GM23338 (cell line): ENCODE measurements around the gene USP30. TPM values are rescaled to one million over a fixed set of nuclear protein-coding genes. Genes with fewer than 3 reads are reported as not detected.
A peak's percentile ranks its signal among the peaks of the same experiment; 100 is the strongest.

ENCODE experiments used
- ATAC-seq: fragments of 200-7000 bp; cut with Tn5 transposase; 3 replicates; pipeline ENCODE4 v1.9.1; 2020
- DNase-seq: peaks from one replicate; pipeline ENCODE4 v3.0.0-alpha.2; 2015; ENCODE audit warnings: low spot score
- H2AFZ ChIP-seq: fragments of 200-600 bp; sonication (generic); 2 replicates; pipeline ENCODE4 v1.8.0; 2016; ENCODE audit warnings: antibody characterized with exemption, mild to moderate bottlenecking, moderate library complexity
- H3F3A ChIP-seq: fragments of 200-600 bp; sonication (generic); replicated peaks from 2 replicates; pipeline ENCODE4 v1.8.0; 2017; ENCODE audit warnings: antibody characterized with exemption, mixed run types, low read depth
- H3K27ac ChIP-seq: fragments of 200-600 bp; sonication (generic); 2 replicates; pipeline ENCODE4 v1.6.1; 2016; ENCODE audit warnings: low read depth
- H3K27me3 ChIP-seq: fragments of 200-600 bp; sonication (generic); 2 replicates; pipeline ENCODE4 v1.8.0; 2016; ENCODE audit warnings: mild to moderate bottlenecking, mixed run types, moderate library complexity; ENCODE audit not compliant: insufficient read depth
- H3K36me3 ChIP-seq: fragments of 200-600 bp; sonication (generic); 2 replicates; pipeline ENCODE4 v1.8.0; 2016; ENCODE audit warnings: mild to moderate bottlenecking; ENCODE audit not compliant: insufficient read depth
- H3K4me1 ChIP-seq: fragments of 200-600 bp; sonication (generic); 2 replicates; pipeline ENCODE4 v1.8.0; 2016; ENCODE audit warnings: mild to moderate bottlenecking, moderate library complexity; ENCODE audit not compliant: insufficient read depth
- H3K4me2 ChIP-seq: fragments of 200-600 bp; sonication (generic); 2 replicates; pipeline ENCODE4 v1.7.1; 2017; ENCODE audit warnings: mixed run types
- H3K4me3 ChIP-seq: fragments of 200-600 bp; sonication (generic); 2 replicates; pipeline ENCODE4 v1.6.1; 2016; ENCODE audit warnings: mixed run types
- H3K79me2 ChIP-seq: fragments of 200-600 bp; sonication (generic); replicated peaks from 2 replicates; pipeline ENCODE4 v1.8.0; 2017; ENCODE audit warnings: mild to moderate bottlenecking; ENCODE audit not compliant: insufficient read depth
- H3K9me2 ChIP-seq: fragments of 200-600 bp; sonication (generic); 2 replicates; pipeline ENCODE4 v1.8.0; 2017; ENCODE audit not compliant: insufficient read depth
- H4K20me1 ChIP-seq: fragments of 200-600 bp; sonication (generic); replicated peaks from 2 replicates; pipeline ENCODE4 v1.8.0; 2017; ENCODE audit warnings: mild to moderate bottlenecking; ENCODE audit not compliant: insufficient read depth
- H3K27ac Mint-ChIP-seq: 2 replicates; pipeline ENCODE4 v1.8.0; 2020; ENCODE audit warnings: inconsistent platforms, mild to moderate bottlenecking, moderate library complexity, mixed read lengths
- H3K27me3 Mint-ChIP-seq: 3 replicates; pipeline ENCODE4 v1.8.0; 2022; ENCODE audit warnings: low read depth, mild to moderate bottlenecking, moderate library complexity, mixed read lengths, inconsistent platforms; ENCODE audit not compliant: insufficient read depth, poor library complexity
- H3K36me3 Mint-ChIP-seq: 3 replicates; pipeline ENCODE4 v1.8.0; 2021; ENCODE audit warnings: low read depth, mild to moderate bottlenecking, inconsistent platforms, moderate library complexity, mixed read lengths
- H3K4me1 Mint-ChIP-seq: 3 replicates; pipeline ENCODE4 v1.8.0; 2020; ENCODE audit warnings: mild to moderate bottlenecking, inconsistent platforms, mixed read lengths
- H3K4me3 Mint-ChIP-seq: 3 replicates; pipeline ENCODE4 v1.8.0; 2021; ENCODE audit warnings: moderate library complexity, mild to moderate bottlenecking, inconsistent platforms, mixed read lengths
- H3K9me3 Mint-ChIP-seq: 3 replicates; pipeline ENCODE4 v1.8.0; 2020; ENCODE audit warnings: moderate library complexity, mild to moderate bottlenecking, inconsistent platforms, mixed read lengths
- EZH2phosphoT487 ChIP-seq: fragments of 200-600 bp; sonication (generic); IDR thresholded peaks from one replicate; pipeline ENCODE4 v1.8.1; 2018; ENCODE audit warnings: antibody characterized with exemption; ENCODE audit not compliant: unreplicated experiment
- STAT1 ChIP-seq: IDR thresholded peaks from one replicate; pipeline ENCODE4 v1.6.1; 2016; ENCODE audit warnings: antibody characterized with exemption; ENCODE audit not compliant: unreplicated experiment
- ZNF114 ChIP-seq: fragments of 250-450 bp; sonication (Bioruptor Pico); IDR thresholded peaks from 2 replicates; pipeline ENCODE4 v1.5.0; 2020; ENCODE audit warnings: mild to moderate bottlenecking, moderate library complexity
- polyA plus RNA-seq: library from polyadenylated mRNA; unstranded; fragments of >200 nt; fragmentation: Nextera tagmentation; extraction: Ambion mirVana; gene quantifications from 2 replicates; pipeline ENCODE4 v1.2.1, GENCODE V29; 2016
- total RNA-seq: library from RNA; depleted of rRNA; stranded (reverse); fragments of >200 nt; shearing (Covaris generic); gene quantifications from 2 replicates; pipeline ENCODE4 v1.2.3, GENCODE V29; 2014
- TF ChIP-seq, protein P1 (sequence below): fragments of 250-450 bp; sonication (Bioruptor Pico); IDR thresholded peaks from 2 replicates; pipeline ENCODE4 v1.5.0; 2020; ENCODE audit warnings: mild to moderate bottlenecking, moderate library complexity
- TF ChIP-seq, protein P2 (sequence below): IDR thresholded peaks from 2 replicates; pipeline ENCODE4 v1.6.1; 2016; ENCODE audit warnings: antibody characterized with exemption
- TF ChIP-seq, protein P3 (sequence below), 2 experiments: fragments of 200-600 bp in 1 of 2; sonication (generic) in 1 of 2; conservative IDR thresholded peaks; 2 replicates each; pipeline versions ENCODE4 v1.5.1 to v1.6.1; 2016 to 2017; ENCODE audit warnings: antibody characterized with exemption in 2 of 2, low read depth in 2 of 2, mild to moderate bottlenecking in 2 of 2, moderate library complexity in 1 of 2
- TF ChIP-seq, protein P4 (sequence below): IDR thresholded peaks from one replicate; pipeline ENCODE4 v1.6.1; 2018; ENCODE audit warnings: antibody characterized with exemption; ENCODE audit not compliant: unreplicated experiment

USP30 gene
- total and polyA plus RNA-seq, 2 experiments from 2014 or later = 2.9 to 6.1 TPM

DNA sequence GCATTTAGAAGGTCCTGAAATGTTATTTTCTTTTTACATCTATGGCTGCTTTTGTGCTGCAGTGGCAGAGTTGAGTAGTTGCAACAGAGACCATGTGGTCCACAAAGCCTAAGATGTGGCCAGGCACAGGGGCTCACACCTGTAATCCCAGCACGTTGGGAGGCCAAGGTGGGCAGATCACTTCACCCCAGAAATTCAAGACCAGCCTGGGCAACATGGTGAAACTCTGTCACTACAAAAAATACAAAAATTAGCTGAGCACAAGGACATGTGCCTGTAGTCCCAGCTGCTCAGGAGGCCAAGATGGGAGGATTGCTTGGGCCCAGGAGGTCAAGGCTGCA is 13.4 kb downstream of the USP30 start (continued):
- TF ChIP-seq, protein P1, sequence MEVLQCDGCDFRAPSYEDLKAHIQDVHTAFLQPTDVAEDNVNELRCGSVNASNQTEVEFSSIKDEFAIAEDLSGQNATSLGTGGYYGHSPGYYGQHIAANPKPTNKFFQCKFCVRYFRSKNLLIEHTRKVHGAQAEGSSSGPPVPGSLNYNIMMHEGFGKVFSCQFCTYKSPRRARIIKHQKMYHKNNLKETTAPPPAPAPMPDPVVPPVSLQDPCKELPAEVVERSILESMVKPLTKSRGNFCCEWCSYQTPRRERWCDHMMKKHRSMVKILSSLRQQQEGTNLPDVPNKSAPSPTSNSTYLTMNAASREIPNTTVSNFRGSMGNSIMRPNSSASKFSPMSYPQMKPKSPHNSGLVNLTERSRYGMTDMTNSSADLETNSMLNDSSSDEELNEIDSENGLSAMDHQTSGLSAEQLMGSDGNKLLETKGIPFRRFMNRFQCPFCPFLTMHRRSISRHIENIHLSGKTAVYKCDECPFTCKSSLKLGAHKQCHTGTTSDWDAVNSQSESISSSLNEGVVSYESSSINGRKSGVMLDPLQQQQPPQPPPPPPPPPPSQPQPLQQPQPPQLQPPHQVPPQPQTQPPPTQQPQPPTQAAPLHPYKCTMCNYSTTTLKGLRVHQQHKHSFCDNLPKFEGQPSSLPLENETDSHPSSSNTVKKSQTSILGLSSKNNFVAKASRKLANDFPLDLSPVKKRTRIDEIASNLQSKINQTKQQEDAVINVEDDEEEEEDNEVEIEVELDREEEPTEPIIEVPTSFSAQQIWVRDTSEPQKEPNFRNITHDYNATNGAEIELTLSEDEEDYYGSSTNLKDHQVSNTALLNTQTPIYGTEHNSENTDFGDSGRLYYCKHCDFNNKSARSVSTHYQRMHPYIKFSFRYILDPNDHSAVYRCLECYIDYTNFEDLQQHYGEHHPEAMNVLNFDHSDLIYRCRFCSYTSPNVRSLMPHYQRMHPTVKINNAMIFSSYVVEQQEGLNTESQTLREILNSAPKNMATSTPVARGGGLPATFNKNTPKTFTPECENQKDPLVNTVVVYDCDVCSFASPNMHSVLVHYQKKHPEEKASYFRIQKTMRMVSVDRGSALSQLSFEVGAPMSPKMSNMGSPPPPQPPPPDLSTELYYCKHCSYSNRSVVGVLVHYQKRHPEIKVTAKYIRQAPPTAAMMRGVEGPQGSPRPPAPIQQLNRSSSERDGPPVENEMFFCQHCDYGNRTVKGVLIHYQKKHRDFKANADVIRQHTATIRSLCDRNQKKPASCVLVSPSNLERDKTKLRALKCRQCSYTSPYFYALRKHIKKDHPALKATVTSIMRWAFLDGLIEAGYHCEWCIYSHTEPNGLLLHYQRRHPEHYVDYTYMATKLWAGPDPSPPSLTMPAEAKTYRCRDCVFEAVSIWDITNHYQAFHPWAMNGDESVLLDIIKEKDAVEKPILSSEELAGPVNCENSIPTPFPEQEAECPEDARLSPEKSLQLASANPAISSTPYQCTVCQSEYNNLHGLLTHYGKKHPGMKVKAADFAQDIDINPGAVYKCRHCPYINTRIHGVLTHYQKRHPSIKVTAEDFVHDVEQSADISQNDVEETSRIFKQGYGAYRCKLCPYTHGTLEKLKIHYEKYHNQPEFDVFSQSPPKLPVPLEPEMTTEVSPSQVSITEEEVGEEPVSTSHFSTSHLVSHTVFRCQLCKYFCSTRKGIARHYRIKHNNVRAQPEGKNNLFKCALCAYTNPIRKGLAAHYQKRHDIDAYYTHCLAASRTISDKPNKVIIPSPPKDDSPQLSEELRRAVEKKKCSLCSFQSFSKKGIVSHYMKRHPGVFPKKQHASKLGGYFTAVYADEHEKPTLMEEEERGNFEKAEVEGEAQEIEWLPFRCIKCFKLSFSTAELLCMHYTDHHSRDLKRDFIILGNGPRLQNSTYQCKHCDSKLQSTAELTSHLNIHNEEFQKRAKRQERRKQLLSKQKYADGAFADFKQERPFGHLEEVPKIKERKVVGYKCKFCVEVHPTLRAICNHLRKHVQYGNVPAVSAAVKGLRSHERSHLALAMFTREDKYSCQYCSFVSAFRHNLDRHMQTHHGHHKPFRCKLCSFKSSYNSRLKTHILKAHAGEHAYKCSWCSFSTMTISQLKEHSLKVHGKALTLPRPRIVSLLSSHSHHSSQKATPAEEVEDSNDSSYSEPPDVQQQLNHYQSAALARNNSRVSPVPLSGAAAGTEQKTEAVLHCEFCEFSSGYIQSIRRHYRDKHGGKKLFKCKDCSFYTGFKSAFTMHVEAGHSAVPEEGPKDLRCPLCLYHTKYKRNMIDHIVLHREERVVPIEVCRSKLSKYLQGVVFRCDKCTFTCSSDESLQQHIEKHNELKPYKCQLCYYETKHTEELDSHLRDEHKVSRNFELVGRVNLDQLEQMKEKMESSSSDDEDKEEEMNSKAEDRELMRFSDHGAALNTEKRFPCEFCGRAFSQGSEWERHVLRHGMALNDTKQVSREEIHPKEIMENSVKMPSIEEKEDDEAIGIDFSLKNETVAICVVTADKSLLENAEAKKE (CRISPR knock-in tag) = no peak
- TF ChIP-seq, protein P2, sequence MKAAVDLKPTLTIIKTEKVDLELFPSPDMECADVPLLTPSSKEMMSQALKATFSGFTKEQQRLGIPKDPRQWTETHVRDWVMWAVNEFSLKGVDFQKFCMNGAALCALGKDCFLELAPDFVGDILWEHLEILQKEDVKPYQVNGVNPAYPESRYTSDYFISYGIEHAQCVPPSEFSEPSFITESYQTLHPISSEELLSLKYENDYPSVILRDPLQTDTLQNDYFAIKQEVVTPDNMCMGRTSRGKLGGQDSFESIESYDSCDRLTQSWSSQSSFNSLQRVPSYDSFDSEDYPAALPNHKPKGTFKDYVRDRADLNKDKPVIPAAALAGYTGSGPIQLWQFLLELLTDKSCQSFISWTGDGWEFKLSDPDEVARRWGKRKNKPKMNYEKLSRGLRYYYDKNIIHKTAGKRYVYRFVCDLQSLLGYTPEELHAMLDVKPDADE = no peak
- TF ChIP-seq EZH2phosphoT487 (no peak), ZNF114 (CRISPR knock-in tag) (no peak), STAT1 (no peak)

DNA sequence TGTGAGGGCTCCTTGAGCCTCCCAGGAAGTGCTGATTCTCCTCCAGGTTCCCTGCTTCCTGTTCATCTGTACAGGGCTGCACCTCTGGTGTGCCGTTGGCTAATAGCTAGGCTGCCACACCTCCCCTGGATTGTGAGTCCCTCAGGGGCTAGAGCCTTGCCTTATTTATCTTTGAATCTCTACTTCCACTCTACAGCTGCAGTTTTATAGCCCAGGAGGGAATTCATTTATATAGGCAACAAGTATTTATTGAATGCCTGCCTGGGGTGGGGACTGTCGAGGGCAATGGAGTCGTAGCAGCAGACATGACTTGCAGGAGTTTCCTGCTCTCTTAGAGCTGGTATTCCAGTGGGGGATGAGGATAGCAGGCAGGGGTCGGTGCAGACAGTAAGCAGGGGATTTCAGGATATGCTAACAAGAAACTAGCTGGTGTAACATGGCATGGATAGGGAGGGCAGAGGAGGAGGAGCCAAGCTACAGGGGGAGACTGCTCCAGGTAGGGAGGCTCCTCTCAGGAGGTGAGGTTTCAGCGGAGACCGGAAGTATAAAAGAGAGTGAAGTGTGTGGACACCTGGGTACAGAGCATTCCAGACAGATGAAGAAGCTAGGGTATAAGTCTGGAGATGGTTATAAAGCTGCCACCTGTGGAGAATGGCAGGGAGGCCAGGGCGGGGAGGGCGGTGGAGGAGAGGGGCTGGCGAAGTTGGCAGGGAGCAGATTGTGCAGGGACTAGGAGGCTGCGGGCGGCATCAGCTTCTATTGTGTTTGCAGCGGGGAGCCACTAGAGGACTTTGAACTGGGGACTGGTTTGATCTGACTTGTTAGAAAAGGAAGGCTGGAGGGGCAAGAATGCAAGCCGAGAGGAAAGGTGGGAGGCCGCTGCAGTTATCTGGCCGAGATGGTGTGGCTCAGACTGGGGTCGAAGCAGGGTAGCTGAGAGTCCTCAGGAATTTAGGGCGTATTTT is 17.2 kb downstream of the USP30 start:
- Histone ChIP-seq H3K36me3 (no peaks in the 10 kb centered on the region), H4K20me1 (no peaks in the 10 kb centered on the region), H3K4me2 (peak overlapping the region; percentile 48; the same call in 1 of the 2 replicates), H3F3A (no peaks in the 10 kb centered on the region), H3K4me3 (no peak overlapping the region), H3K4me1 (peaks cover 6% of the 10 kb centered on the region), H3K9me2 (no peaks in the 10 kb centered on the region), H2AFZ (peak overlapping the region; percentile 88), H3K79me2 (no peaks in the 10 kb centered on the region), H3K27ac (no peak overlapping the region), H3K27me3 (no peaks in the 10 kb centered on the region)
- Mint-ChIP-seq H3K9me3 (no peaks in the 10 kb centered on the region), H3K27ac (peak overlapping the region; percentile 77), H3K4me3 (peak overlapping the region; percentile 53), H3K27me3 (no peaks in the 10 kb centered on the region), H3K4me1 (peaks cover 19% of the 10 kb centered on the region), H3K36me3 (peaks cover under 1% of the 10 kb centered on the region; the same call in 2 of the 3 replicates)
- DNase-seq = peak; percentile 69
- TF ChIP-seq, protein P3, sequence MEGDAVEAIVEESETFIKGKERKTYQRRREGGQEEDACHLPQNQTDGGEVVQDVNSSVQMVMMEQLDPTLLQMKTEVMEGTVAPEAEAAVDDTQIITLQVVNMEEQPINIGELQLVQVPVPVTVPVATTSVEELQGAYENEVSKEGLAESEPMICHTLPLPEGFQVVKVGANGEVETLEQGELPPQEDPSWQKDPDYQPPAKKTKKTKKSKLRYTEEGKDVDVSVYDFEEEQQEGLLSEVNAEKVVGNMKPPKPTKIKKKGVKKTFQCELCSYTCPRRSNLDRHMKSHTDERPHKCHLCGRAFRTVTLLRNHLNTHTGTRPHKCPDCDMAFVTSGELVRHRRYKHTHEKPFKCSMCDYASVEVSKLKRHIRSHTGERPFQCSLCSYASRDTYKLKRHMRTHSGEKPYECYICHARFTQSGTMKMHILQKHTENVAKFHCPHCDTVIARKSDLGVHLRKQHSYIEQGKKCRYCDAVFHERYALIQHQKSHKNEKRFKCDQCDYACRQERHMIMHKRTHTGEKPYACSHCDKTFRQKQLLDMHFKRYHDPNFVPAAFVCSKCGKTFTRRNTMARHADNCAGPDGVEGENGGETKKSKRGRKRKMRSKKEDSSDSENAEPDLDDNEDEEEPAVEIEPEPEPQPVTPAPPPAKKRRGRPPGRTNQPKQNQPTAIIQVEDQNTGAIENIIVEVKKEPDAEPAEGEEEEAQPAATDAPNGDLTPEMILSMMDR (conservative IDR thresholded peaks at IDR 0.05; ENCODE audit: low read depth in 2 of 2) = no peak; a peak in 1 of 4 replicates
- TF ChIP-seq ZNF114 (CRISPR knock-in tag) = no peak
- no peak for TF ChIP-seq STAT1
- TF ChIP-seq, protein P4, sequence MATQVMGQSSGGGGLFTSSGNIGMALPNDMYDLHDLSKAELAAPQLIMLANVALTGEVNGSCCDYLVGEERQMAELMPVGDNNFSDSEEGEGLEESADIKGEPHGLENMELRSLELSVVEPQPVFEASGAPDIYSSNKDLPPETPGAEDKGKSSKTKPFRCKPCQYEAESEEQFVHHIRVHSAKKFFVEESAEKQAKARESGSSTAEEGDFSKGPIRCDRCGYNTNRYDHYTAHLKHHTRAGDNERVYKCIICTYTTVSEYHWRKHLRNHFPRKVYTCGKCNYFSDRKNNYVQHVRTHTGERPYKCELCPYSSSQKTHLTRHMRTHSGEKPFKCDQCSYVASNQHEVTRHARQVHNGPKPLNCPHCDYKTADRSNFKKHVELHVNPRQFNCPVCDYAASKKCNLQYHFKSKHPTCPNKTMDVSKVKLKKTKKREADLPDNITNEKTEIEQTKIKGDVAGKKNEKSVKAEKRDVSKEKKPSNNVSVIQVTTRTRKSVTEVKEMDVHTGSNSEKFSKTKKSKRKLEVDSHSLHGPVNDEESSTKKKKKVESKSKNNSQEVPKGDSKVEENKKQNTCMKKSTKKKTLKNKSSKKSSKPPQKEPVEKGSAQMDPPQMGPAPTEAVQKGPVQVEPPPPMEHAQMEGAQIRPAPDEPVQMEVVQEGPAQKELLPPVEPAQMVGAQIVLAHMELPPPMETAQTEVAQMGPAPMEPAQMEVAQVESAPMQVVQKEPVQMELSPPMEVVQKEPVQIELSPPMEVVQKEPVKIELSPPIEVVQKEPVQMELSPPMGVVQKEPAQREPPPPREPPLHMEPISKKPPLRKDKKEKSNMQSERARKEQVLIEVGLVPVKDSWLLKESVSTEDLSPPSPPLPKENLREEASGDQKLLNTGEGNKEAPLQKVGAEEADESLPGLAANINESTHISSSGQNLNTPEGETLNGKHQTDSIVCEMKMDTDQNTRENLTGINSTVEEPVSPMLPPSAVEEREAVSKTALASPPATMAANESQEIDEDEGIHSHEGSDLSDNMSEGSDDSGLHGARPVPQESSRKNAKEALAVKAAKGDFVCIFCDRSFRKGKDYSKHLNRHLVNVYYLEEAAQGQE = no peak
- peak; percentile 93 for ATAC-seq
